Measurements from ENCODE around the gene ZBTB37. TPM values are rescaled to one million over a fixed set of nuclear protein-coding genes. Genes with fewer than 3 reads are reported as not detected.
A peak's percentile ranks its signal among the peaks of the same experiment; 100 is the strongest.

ZBTB37 gene
- total and polyA plus RNA-seq, 2 of the 4 experiments (the other 2 are of a cell fraction): 1.0 to 13.1 TPM

DNA sequence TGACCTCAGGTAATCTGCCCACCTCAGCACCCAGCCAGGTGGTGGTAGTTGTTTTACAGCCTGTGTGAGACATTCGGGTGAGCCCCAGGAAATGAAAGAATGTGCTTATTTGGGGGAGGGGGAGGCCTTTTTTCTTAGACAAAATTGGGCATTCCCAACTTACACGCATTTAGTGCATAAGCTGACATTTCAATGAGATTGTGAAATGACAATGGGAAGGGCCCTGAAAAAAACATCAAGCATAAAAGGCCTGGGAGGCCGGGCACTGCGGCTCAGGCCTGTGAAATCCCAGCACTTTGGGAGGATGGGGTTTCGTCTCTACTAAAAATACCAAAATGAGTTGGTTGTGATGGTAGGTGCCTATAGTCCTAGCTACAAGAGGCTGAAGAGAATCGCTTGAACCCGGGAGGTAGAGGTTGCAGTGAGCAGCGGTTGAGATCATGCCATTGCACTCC is 5.4 kb upstream of the ZBTB37 start:
- Histone ChIP-seq H3K4me1 (ENCODE audit: control insufficient read depth, insufficient read depth, low read length) (no peaks in the 10 kb centered on the region), H3K9ac (ENCODE audit: low read depth, low read length) (no peak overlapping the region), H3K4me2 (ENCODE audit: low read depth, low read length) (no peak overlapping the region), H2BK5ac (ENCODE audit: low read depth, low read length, poor library complexity, severe bottlenecking) (no peak overlapping the region), H3K9me1 (ENCODE audit: insufficient read depth, low read length) (no peaks in the 10 kb centered on the region), H2BK15ac (ENCODE audit: low read depth, low read length) (no peak overlapping the region), H2BK20ac (ENCODE audit: low read depth, low read length) (no peak overlapping the region), H2BK120ac (ENCODE audit: low read depth, low read length) (no peak overlapping the region), H4K5ac (ENCODE audit: low read depth, low read length) (no peak overlapping the region), H3K79me1 (ENCODE audit: low read depth in 1 of 2, low read length in 2 of 2) (peaks cover 9 to 35% of the 10 kb centered on the region in 2 experiments; a peak in 3 of 4 replicates), H3K23ac (ENCODE audit: low read depth, low read length) (no peak overlapping the region), H3K27ac (ENCODE audit: insufficient read depth, low read length) (no peak overlapping the region), H3K4me3 (ENCODE audit: insufficient read depth, low read depth, low read length) (no peak overlapping the region), H4K91ac (ENCODE audit: insufficient read depth, low read depth, low read length) (no peak overlapping the region), H3K56ac (ENCODE audit: extremely low read depth, insufficient read depth, low read length) (no peak overlapping the region), H3K36me3 (ENCODE audit: control insufficient read depth, insufficient read depth, low read length) (peaks cover 44% of the 10 kb centered on the region), H2AFZ (replicated peaks; ENCODE audit: low read length, poor library complexity) (no peak overlapping the region), H2AK5ac (ENCODE audit: low read depth, low read length) (no peak overlapping the region), H3K18ac (ENCODE audit: low read depth, low read length) (no peak overlapping the region), H3K9me3 (ENCODE audit: control insufficient read depth, insufficient read depth, low read length) (no peaks in the 10 kb centered on the region), H3K27me3 (ENCODE audit: control insufficient read depth, insufficient read depth, low read length) (no peaks in the 10 kb centered on the region), H3K14ac (replicated peaks; ENCODE audit: low read depth, low read length) (no peak overlapping the region; the same call in 1 of the 2 replicates), H2AK9ac (replicated peaks; ENCODE audit: low read depth, low read length, poor library complexity) (no peak overlapping the region), H4K8ac (ENCODE audit: low read depth in 2 of 2, low read length in 2 of 2) (peak overlapping the region in 1 of 2 experiments; percentile 26; a peak in 1 of 4 replicates), H3K4ac (ENCODE audit: low read depth, low read length) (no peak overlapping the region), H4K20me1 (ENCODE audit: insufficient read depth, low read length) (peaks cover 68% of the 10 kb centered on the region)
- ATAC-seq (ENCODE audit: low read depth): no peak
- WGBS, 2 experiments (ENCODE audit: extremely low coverage in 2 of 2, insufficient read length in 1 of 2): 86% methylated on average over 2 of the region's 8 CpGs; no CpG with 5 or more reads in 1 of the 2 experiments
- intact Hi-C loops (cut with micrococcal nuclease) (no loop called here), in situ Hi-C loops (cut with MboI; ENCODE audit: low sequenced_read_pairs) (no loop called here), dilution Hi-C loops (cut with HindIII; ENCODE audit: low sequenced_read_pairs, unreplicated experiment) (no loop called here)
- TF ChIP-seq, protein P1, sequence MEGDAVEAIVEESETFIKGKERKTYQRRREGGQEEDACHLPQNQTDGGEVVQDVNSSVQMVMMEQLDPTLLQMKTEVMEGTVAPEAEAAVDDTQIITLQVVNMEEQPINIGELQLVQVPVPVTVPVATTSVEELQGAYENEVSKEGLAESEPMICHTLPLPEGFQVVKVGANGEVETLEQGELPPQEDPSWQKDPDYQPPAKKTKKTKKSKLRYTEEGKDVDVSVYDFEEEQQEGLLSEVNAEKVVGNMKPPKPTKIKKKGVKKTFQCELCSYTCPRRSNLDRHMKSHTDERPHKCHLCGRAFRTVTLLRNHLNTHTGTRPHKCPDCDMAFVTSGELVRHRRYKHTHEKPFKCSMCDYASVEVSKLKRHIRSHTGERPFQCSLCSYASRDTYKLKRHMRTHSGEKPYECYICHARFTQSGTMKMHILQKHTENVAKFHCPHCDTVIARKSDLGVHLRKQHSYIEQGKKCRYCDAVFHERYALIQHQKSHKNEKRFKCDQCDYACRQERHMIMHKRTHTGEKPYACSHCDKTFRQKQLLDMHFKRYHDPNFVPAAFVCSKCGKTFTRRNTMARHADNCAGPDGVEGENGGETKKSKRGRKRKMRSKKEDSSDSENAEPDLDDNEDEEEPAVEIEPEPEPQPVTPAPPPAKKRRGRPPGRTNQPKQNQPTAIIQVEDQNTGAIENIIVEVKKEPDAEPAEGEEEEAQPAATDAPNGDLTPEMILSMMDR (conservative IDR thresholded peaks at IDR 0.05; ENCODE audit: low read depth, low read length): no peak
- TF ChIP-seq CEBPB (IDR thresholded peaks at IDR 0.05; ENCODE audit: low read depth, low read length) (0 out of 2 replicates have a peak, but pooled peaks have one; percentile 14), POLR2A (IDR thresholded peaks at IDR 0.05; ENCODE audit: low read depth, low read length) (peak; percentile 10; the same call in 1 of the 2 replicates)
- ChIA-PET CTCF (no interaction called here), POLR2A (ENCODE audit: unreplicated experiment) (no interaction called here)
- no peak for DNase-seq
- BruUV-seq (replicated peaks): no TSS peak

All from IMR-90 (cell line).